ENCODE results near the gene BDKRB1.

- TF ChIP-seq CTCF (IDR thresholded peaks at IDR 0.05; ENCODE audit: extremely low read depth in 1 of 2, insufficient read depth in 1 of 2, low read depth in 1 of 2, low read length in 2 of 2) (no peak), GATA2 (IDR thresholded peaks at IDR 0.05; ENCODE audit: insufficient read depth, insufficient read length, low read depth, low read length) (no peak), POLR2A (IDR thresholded peaks at IDR 0.05; ENCODE audit: low read depth, low read length) (no peak)
These were observed 3.5 kb upstream of the BDKRB1 start for GRCh38 chr14:96252323-96252998.
